NT2/D1 (cell line): Measurements from ENCODE around the gene CAPN15.
"Not testable (repeated sequence)": the region's sequence is repeated elsewhere in the genome, so short reads cannot be mapped to it uniquely, and the experiment has no call there.

Experiments
- DNase-seq: peaks from one replicate; pipeline ENCODE4 v3.0.0-alpha.2; 2011; ENCODE audit warnings: low read depth, low spot score
- H3K27me3 ChIP-seq: 2 replicates; pipeline ENCODE4 v1.6.0; 2011; ENCODE audit warnings: mild to moderate bottlenecking; ENCODE audit not compliant: insufficient read length, insufficient read depth
- H3K36me3 ChIP-seq: 2 replicates; pipeline ENCODE4 v1.6.1; 2011; ENCODE audit warnings: mild to moderate bottlenecking, low read length, mixed read lengths; ENCODE audit not compliant: insufficient read depth, insufficient read length
- H3K4me1 ChIP-seq: 2 replicates; pipeline ENCODE4 v1.5.1; 2011; ENCODE audit not compliant: insufficient read depth, insufficient read length
- H3K4me3 ChIP-seq: 2 replicates; pipeline ENCODE4 v1.5.1; 2011; ENCODE audit warnings: low read depth; ENCODE audit not compliant: insufficient read length
- H3K9ac ChIP-seq: 2 replicates; pipeline ENCODE4 v1.6.0; 2011; ENCODE audit warnings: low read depth; ENCODE audit not compliant: insufficient read length
- H3K9me3 ChIP-seq: 2 replicates; pipeline ENCODE4 v1.5.1; 2011; ENCODE audit warnings: mild to moderate bottlenecking, low read length; ENCODE audit not compliant: insufficient read depth
- SUZ12 ChIP-seq: IDR thresholded peaks from 2 replicates; pipeline ENCODE4 v1.6.1; 2011; ENCODE audit not compliant: insufficient read length, insufficient read depth; ENCODE audit errors: extremely low read depth
- YY1 ChIP-seq: IDR thresholded peaks from 2 replicates; pipeline ENCODE4 v1.6.1; 2011; ENCODE audit not compliant: insufficient read length, insufficient read depth
- ZNF274 ChIP-seq: IDR thresholded peaks from 2 replicates; pipeline ENCODE4 v1.6.1; 2011; ENCODE audit warnings: mild to moderate bottlenecking, low read depth, low read length

Gene CAPN15

GRCh38 chr16:502179-502943, 25.2 kb upstream of the CAPN15 start:
- Histone ChIP-seq H3K36me3 (peaks cover 39% of the 10 kb centered on the region), H3K27me3 (no peaks in the 10 kb centered on the region), H3K9ac (no peak overlapping the region), H3K4me3 (no peak overlapping the region), H3K4me1 (peaks cover 12% of the 10 kb centered on the region), H3K9me3 (no peaks in the 10 kb centered on the region)
- TF ChIP-seq YY1 (no peak), SUZ12 (no peak), ZNF274 (no peak)
- DNase-seq: no peak

GRCh38 chr16:503150-504071, 24.1 kb upstream of the CAPN15 start:
- no peak overlapping the region for H3K9ac ChIP-seq
- no peak for DNase-seq
- H3K4me3 ChIP-seq: no peak overlapping the region
- H3K36me3 ChIP-seq: peaks cover 32% of the 10 kb centered on the region
- TF ChIP-seq ZNF274: no peak
- no peak for TF ChIP-seq SUZ12
- TF ChIP-seq YY1: no peak
- H3K4me1 ChIP-seq: peaks cover 12% of the 10 kb centered on the region
- no peaks in the 10 kb centered on the region for H3K9me3 ChIP-seq
- no peaks in the 10 kb centered on the region for H3K27me3 ChIP-seq

GRCh38 chr16:505479-506245, 21.9 kb upstream of the CAPN15 start:
- H3K27me3 ChIP-seq: no peaks in the 10 kb centered on the region
- TF ChIP-seq YY1: no peak
- TF ChIP-seq ZNF274: no peak
- no peak for TF ChIP-seq SUZ12
- H3K36me3 ChIP-seq: peaks cover 40% of the 10 kb centered on the region
- H3K9ac ChIP-seq: no peak overlapping the region
- DNase-seq: no peak
- H3K9me3 ChIP-seq: no peaks in the 10 kb centered on the region
- no peak overlapping the region for H3K4me3 ChIP-seq
- peaks cover 8% of the 10 kb centered on the region for H3K4me1 ChIP-seq

DNA sequence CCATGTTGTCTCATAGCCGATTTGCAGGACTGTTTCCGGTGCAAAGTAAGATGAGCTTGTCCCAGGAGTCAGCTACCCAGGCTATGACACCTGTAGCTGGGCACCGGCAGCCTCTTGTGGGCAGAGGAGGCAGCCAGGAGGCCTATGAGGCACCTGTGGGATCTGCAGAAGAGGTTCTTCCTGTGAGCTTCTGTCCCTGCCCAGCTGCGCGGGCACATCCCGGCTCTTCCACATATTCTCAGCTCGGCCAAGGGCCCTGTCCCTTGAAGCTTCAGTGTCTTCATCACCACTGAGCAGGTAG, 21.3 kb upstream of the CAPN15 start:
- H3K27me3 ChIP-seq: no peaks in the 10 kb centered on the region
- no peaks in the 10 kb centered on the region for H3K9me3 ChIP-seq
- no peak for DNase-seq
- no peak overlapping the region for H3K4me3 ChIP-seq
- TF ChIP-seq ZNF274 (no peak), SUZ12 (no peak), YY1 (no peak)
- H3K36me3 ChIP-seq: peaks cover 42% of the 10 kb centered on the region
- peaks cover 8% of the 10 kb centered on the region for H3K4me1 ChIP-seq
- H3K9ac ChIP-seq: no peak overlapping the region

GRCh38 chr16:507527-507926, 20.0 kb upstream of the CAPN15 start:
- not testable (repeated sequence) for H3K9ac ChIP-seq, H3K4me1 ChIP-seq, H3K9me3 ChIP-seq, H3K27me3 ChIP-seq, DNase-seq, H3K4me3 ChIP-seq
- H3K36me3 ChIP-seq: peaks cover 42% of the 10 kb centered on the region

- Histone ChIP-seq H3K36me3 (peaks cover 42% of the 10 kb centered on the region), H3K9ac (no peak overlapping the region), H3K27me3 (no peaks in the 10 kb centered on the region), H3K4me1 (peaks cover 4% of the 10 kb centered on the region), H3K4me3 (no peak overlapping the region), H3K9me3 (no peaks in the 10 kb centered on the region)
- TF ChIP-seq SUZ12 (no peak), YY1 (no peak), ZNF274 (no peak)
- DNase-seq: no peak
Measured at GRCh38 chr16:507996-508395, 19.5 kb upstream of the CAPN15 start.
